ENCODE data around the gene CA10.

The CA10 gene

DNA sequence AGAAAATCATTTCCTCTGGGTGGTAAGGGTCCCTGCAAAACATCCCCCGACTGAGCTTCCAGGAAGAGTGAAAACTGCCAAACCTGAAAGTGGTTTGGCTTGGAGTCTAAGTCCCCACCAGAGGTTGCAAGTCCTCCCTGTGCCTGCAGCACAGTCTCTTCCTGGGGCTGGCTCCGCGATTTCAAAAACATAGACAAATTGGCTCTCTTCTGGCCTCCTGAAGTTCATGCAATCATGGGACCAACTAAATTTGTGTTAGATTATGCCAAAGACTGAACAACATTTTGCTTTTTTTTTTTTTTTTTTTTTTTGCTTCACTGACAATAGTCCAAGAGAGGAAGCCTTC is 447.9 kb downstream of the CA10 start:
- DNase-seq = no peak

DNA sequence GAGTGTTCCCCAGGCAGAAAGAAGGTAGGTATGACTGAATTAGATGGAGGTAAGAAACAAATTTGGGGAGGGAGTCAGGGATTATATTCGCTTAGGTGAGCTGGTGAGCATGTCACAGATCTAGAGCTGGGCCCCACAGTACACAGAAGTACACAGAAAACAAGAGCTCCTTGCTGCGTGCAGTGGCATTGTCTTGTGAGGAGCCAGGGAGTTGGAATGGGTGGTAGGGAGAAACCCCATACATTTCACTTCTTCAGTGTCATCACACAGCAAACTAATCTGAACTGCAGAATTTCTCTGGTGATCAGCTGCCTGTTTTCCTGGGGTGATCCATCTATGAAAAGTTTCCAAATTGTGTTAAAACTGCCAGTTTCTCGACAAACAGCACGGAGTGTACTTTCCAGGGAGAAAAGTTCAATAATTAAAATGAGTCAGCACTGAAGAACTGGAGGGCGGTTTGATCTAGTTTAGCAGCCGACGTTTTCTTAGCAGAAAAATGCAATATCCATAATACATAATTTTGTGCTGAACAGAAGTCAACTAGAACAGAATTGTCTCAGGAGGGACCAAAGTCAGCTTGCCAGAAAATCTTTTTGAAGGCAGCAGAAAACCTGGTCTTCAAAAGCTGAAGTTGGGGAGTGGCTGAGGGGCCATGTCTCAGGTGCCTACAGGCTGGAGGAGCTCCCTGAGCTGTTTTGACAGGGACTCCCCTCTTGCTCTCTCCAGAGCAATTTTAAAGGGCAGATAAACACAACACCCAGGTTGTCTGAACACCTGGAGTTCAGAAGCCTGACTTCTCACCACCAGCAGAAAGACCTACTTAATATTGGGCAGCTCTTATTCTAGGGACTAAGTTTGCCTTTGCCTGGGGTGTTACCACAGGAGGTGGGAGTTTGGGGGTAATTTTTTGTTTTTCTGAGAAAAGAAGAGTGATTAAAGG is 448.6 kb downstream of the CA10 start:
- DNase-seq = no peak

GRCh38 chr17:51707216-51707615 is 451.3 kb downstream of the CA10 start:
- DNase-seq = no peak

- DNase-seq = no peak
Measured at GRCh38 chr17:51706093-51706492, 452.4 kb downstream of the CA10 start.

DNA sequence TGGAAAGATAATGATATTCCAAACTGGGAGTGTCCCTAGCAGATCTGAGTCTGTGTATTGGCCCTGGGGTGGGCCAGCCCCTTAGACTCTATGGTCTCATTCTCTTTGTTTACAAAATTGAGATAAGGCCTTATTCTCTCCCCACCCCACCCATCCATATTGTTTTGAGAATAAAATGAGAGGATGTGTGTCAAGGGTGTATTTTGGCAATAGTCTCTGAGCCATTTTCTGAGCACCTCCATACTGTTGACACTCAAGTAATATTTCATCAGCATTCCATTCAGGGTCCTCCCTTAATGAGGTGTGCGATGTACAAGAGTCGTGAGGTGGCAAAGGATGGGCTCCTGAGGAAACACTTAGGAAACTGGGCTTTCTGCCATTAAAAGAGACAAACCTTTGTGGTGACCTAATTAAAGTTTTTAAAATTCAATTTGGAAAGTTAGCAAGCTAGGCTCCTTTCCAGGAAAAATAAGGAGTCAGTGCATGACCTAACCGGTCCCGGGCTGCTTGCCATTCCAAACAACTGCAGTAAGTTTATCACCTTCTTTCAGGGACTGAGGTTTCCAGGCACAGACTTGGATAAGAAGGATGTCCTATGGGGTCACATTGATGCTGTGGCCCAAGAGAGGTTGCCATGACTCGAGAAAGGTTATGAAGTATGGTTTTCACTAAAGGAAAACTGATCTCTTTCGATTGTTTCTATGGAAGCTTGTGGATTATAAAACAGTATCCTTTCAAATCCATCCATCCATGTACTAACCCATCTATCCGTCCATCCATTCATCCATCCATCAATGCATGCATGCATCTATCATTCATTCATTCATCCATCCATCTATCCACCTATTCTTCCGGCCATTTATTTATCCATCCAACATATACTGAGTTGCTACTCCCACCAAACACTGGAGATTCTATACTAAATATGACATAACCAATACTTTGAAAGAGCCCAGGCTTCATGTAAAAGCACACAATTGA is 454.9 kb downstream of the CA10 start:
- no peak for DNase-seq

- no peak for DNase-seq
Measured at GRCh38 chr17:51702963-51703360, 455.6 kb downstream of the CA10 start.

GRCh38 chr17:51701501-51701900 is 457.0 kb downstream of the CA10 start:
- no peak for DNase-seq

DNA sequence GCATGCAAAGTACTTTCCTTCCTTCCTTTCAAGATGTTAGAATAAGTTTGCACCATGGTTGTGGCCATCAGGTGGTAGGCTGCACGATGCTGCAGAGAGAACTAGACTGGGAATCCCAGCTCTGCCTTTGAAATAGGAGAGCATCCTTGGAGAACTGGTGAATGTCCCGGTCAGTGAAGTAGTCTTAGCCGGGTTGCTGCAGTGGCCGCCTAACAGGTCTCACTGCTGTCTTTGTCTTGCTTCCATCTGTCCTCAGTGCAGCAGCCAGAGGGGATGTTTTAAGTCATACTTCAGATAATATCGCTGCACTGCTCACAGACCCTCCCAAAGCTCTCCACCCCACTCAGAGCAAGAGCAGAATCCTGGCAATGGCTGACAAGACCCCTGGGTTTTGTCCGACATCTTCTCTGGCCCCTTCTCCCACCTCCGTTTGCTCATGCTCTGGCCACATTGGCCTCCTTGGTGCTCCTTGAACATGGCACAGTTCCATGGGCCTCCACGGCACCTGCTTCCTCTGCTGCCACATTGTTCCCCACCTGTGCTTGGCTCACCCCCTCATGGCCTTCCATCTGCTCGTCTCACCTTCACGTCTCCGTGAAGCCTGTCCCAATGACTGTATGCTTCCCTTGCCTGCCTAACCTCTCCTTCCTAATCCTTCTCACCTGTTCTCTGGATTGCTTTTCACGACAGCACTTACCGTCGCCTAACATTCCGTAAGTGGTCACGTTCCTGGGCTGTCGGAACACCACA is 458.3 kb downstream of the CA10 start:
- no peak for DNase-seq

GRCh38 chr17:51699303-51699702 is 459.2 kb downstream of the CA10 start:
- DNase-seq = no peak

DNA sequence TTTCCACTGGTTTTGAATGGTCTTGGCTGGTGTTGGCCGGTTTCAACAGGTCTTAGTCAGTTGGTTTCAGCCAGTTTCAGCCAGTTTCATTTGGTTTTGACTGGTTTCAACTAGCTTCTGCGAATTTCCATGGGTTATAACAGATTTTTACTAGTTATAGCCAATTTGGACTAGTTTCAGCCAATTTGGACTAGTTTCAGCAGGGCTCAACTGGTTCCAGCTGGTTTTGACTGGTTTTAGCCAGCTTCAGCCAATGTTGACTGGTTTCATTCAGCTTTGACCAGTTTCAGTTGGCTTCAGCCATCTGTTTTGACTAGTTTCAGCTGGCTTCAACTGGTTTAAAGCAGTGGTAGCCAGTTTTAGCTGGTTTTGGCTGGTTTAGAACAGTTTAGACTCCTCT is 465.6 kb downstream of the CA10 start:
- no peak for DNase-seq

DNA sequence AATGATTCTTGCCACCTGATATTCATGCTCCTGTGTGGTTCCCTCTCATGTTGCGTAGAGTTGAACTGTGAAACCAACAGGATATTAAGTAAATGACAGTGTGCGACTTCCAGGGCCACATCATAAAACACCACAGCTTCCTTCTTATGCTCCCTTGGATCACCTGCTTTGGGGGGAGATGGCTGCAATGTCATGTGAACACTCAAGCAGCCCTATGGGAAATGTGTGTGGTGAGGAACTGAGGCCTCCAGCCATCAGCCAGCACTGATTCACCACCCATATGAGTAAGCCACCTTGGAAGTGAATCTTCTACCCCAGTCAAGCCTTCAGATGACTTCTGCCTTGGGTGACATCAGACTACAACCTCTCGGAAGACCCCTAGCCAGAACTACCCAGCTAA is 470.6 kb downstream of the CA10 start:
- DNase-seq = no peak

DNA sequence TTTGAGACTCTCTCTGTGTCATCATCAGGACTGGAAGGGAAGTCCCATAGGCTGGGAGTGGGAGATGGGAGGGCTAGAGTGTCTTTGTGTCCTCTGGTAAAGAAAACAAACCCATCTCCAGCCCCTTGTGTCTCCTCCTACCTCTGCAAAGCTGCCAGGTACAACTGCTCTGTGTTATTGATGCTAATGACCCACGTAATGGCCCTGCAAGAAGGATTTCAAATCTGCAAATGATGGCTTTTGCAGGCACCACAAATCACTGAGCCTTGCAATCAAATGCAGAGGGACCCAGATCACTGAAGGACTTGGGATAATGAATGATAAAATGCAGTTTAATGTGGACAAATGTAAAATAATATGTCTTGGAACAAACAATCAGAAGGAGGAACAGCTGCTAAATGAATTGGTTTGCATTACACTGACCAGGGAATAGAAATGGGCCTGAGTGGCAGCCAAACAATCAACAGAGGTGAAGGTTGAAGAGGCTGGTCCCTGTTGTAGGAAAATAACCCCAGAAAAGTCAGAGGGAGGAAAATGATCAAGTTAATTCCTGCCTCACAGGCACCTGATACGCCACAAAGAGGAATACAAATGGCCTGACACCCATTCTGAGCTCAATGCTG is 473.1 kb downstream of the CA10 start:
- DNase-seq = no peak

DNA sequence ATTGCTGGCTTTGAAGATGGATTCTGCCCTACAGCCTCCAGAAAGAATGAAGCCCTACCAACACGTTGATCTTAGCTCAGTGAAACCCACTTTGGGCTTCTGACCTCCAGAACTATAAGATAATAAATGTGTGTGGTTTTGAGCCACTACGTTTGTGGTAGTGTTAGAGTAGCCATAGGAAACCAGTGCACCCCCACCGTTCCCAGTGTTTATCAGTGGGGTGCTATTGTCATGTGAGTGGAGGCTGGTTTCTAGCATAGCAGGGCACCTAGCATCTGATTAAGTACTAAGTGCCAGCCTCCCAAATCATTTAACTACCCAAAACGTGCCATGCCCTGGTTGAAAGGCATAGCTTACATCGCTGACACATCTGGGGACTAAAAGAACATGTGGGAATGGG is 474.3 kb downstream of the CA10 start:
- no peak for DNase-seq

- no peak for DNase-seq
Measured at GRCh38 chr17:51683291-51683690, 475.2 kb downstream of the CA10 start.

DNA sequence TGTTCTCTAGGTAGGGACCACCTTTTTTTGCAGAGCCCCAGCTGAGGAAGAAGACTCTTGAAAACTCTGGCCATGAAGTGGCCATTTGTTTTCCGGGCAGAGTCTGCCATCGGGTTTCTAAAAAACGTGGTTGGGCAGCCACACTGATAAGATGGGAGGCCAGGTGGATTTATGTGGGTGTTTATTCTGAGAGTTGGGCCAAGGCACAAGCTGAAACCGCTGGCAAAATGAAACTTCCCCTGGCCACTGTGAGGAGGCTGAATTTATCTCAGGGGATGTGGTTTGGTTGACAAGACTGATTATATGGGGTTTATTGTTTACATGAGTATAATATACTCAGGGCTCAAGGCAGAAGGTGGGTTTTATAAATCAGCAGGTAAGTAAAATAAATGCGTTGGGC is 476.4 kb downstream of the CA10 start:
- no peak for DNase-seq

- no peak for DNase-seq
Measured at GRCh38 chr17:51677875-51678274, 480.6 kb downstream of the CA10 start.

DNA sequence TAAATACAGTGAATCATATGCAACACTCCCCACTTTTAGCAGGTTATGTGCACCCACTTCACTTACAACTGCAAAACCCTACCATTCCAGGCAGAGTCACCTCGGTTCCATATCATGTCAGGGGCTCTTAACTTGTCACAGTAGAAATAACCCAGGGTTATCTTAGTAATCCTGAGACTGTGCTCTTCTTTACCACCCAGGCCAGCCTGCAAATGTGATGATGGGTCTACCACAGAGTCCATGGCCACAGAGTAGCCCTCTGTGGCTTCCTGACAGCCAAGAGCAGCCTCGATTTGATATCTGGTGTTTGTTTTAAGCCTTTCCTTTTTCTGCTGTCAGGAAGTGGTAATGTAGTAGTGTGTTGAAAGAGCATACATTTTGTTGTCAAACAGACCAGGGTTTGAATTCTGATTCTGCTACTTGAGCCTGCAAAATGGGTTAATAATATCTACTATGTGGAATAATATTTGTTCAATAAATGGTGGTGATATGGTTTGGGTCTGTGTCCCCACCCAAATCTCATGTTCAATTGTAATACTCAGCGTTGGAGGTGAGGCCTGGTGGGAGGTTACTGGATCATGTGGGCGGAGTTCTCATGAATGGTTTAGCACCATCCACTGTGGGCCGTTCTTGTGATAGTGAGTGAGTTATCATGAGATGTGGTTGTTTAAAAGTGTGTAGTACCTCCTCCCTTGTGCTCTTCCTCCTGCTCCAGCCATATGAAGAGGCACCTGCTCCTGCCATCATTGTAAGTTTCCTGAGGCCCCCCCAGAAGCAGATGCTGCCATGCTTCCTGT is 481.6 kb downstream of the CA10 start:
- DNase-seq = no peak

- DNase-seq = no peak
Measured at GRCh38 chr17:51674579-51675255, 483.8 kb downstream of the CA10 start.

DNA sequence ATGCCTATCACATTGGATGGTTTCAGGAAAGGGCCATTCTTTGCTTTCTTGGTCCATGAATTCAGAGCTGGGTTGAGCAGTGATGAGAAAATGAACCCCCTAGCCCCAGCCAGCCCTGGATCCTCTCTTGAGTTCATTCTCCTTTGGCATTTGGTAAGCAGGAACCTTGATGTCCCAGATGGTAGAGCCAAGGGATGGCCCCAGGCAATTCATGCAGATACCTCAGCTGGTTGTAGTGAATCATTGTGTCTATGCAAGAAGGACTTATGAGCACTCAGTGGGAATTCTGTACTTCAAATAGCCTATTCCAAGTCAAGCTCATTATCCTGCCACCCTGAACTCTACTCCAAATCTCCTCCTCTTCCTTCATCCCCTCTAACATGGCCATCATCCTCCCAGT is 485.4 kb downstream of the CA10 start:
- no peak for DNase-seq

- DNase-seq = no peak
Measured at GRCh38 chr17:51672065-51672464, 486.4 kb downstream of the CA10 start.

DNA sequence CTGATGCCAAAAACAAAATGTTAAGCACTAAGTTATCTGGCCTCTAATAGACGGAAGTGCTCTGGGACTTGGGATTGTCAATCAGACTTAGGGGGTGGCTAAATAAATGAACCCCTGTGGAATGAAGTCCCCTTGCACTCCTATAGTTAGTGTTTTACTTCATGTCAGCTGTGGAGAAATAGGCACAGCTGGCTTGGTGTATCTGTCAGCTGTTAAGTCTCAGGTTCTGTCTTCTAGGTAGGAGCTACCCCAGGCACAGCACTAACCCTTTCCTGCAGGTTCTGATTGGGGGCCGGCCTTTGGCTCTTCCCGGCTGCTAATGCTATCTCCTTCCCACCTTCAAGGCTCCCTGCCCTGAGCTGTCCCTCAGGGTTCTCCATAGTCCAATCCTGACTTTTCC is 487.6 kb downstream of the CA10 start:
- DNase-seq = no peak

Data from HCEC 1CT (cell line).